Activated T-helper 1 cell treated with anti-CD3 and anti-CD28 coated beads, Interleukin-12 subunit alpha, Interleukin-12 subunit beta, Interleukin-2, Interleukin-4 antibody, amounts not matched to agents 30 ng/mL and 10 ng/mL and 1 ng/mL, durations not matched to agents 14 hours and 24 hours and 36 hours (primary cell): ENCODE measurements around the gene COL6A1. TPM values are rescaled to one million over a fixed set of nuclear protein-coding genes. Genes with fewer than 3 reads are reported as not detected.
"Not testable (repeated sequence)": the region's sequence is repeated elsewhere in the genome, so short reads cannot be mapped to it uniquely, and the experiment has no call there.

Source experiments
- DNase-seq: peaks from one replicate; pipeline ENCODE4 v3.0.0; 2021; ENCODE audit warnings: low spot score
- H3K27ac Mint-ChIP-seq: one replicate; pipeline ENCODE4 v1.8.0; 2021; ENCODE audit warnings: mild to moderate bottlenecking, mixed read lengths
- H3K27me3 Mint-ChIP-seq: one replicate; pipeline ENCODE4 v1.8.0; 2022; ENCODE audit warnings: mild to moderate bottlenecking, moderate library complexity, mixed read lengths; ENCODE audit not compliant: insufficient read depth
- H3K36me3 Mint-ChIP-seq: one replicate; pipeline ENCODE4 v1.8.0; 2021; ENCODE audit warnings: low read depth, mixed read lengths
- H3K4me1 Mint-ChIP-seq: one replicate; pipeline ENCODE4 v1.8.0; 2021; ENCODE audit warnings: low read depth, mixed read lengths
- H3K4me3 Mint-ChIP-seq: one replicate; pipeline ENCODE4 v1.8.0; 2021; ENCODE audit warnings: mild to moderate bottlenecking, moderate library complexity, mixed read lengths
- H3K9me3 Mint-ChIP-seq: one replicate; pipeline ENCODE4 v1.8.0; 2021; ENCODE audit warnings: mixed read lengths
- intact Hi-C: fragments of 100-400 bp; cut with micrococcal nuclease; formaldehyde crosslinking; loops from one replicate; pipeline ENCODE4 v1.15.1; 2024
- total RNA-seq: library from RNA; stranded (reverse); gene quantifications from 2 replicates; pipeline ENCODE4 v1.2.3, GENCODE V29; 2022

The COL6A1 gene
- total RNA-seq, 1 donor from 2014 or later, result 0.62 TPM

- no peak for DNase-seq
- Mint-ChIP-seq H3K9me3 (peaks cover under 1% of the 10 kb centered on the region), H3K27me3 (no peaks in the 10 kb centered on the region), H3K27ac (no peak overlapping the region), H3K4me3 (no peak overlapping the region), H3K36me3 (no peaks in the 10 kb centered on the region), H3K4me1 (no peaks in the 10 kb centered on the region)
- intact Hi-C loops, result no loop called here
Measured at GRCh38 chr21:45999581-46000181, 18.1 kb downstream of the COL6A1 start.

- DNase-seq, result no peak
- Mint-ChIP-seq H3K4me1 (no peaks in the 10 kb centered on the region), H3K9me3 (peaks cover 6% of the 10 kb centered on the region), H3K27ac (no peak overlapping the region), H3K36me3 (no peaks in the 10 kb centered on the region), H3K27me3 (no peaks in the 10 kb centered on the region), H3K4me3 (no peak overlapping the region)
- intact Hi-C loops, result no loop called here
Measured at GRCh38 chr21:46000182-46000730, 18.7 kb downstream of the COL6A1 start.

GRCh38 chr21:46000731-46001641, 19.4 kb downstream of the COL6A1 start:
- H3K4me1 Mint-ChIP-seq, result no peaks in the 10 kb centered on the region
- no peak for DNase-seq
- intact Hi-C loops, result no loop called here
- H3K27me3 Mint-ChIP-seq, result no peaks in the 10 kb centered on the region
- no peak overlapping the region for H3K4me3 Mint-ChIP-seq
- H3K36me3 Mint-ChIP-seq, result no peaks in the 10 kb centered on the region
- no peak overlapping the region for H3K27ac Mint-ChIP-seq
- peaks cover 7% of the 10 kb centered on the region for H3K9me3 Mint-ChIP-seq

GRCh38 chr21:46001821-46002681, 20.5 kb downstream of the COL6A1 start:
- DNase-seq, result no peak
- intact Hi-C loops, result no loop called here
- H3K27me3 Mint-ChIP-seq, result no peaks in the 10 kb centered on the region
- H3K4me1 Mint-ChIP-seq, result no peaks in the 10 kb centered on the region
- no peak overlapping the region for H3K27ac Mint-ChIP-seq
- peaks cover 7% of the 10 kb centered on the region for H3K9me3 Mint-ChIP-seq
- H3K4me3 Mint-ChIP-seq, result no peak overlapping the region
- no peaks in the 10 kb centered on the region for H3K36me3 Mint-ChIP-seq

GRCh38 chr21:46002841-46003574, 21.4 kb downstream of the COL6A1 start:
- no peaks in the 10 kb centered on the region for H3K27me3 Mint-ChIP-seq
- intact Hi-C loops, result no loop called here
- H3K4me1 Mint-ChIP-seq, result no peaks in the 10 kb centered on the region
- DNase-seq, result no peak
- H3K9me3 Mint-ChIP-seq, result peaks cover 7% of the 10 kb centered on the region
- no peak overlapping the region for H3K27ac Mint-ChIP-seq
- H3K36me3 Mint-ChIP-seq, result no peaks in the 10 kb centered on the region
- no peak overlapping the region for H3K4me3 Mint-ChIP-seq

GRCh38 chr21:46003575-46004007, 22.0 kb downstream of the COL6A1 start:
- no peak overlapping the region for H3K4me3 Mint-ChIP-seq
- H3K4me1 Mint-ChIP-seq, result no peaks in the 10 kb centered on the region
- H3K27me3 Mint-ChIP-seq, result no peaks in the 10 kb centered on the region
- intact Hi-C loops, result no loop called here
- no peak for DNase-seq
- peaks cover 13% of the 10 kb centered on the region for H3K9me3 Mint-ChIP-seq
- no peak overlapping the region for H3K27ac Mint-ChIP-seq
- H3K36me3 Mint-ChIP-seq, result no peaks in the 10 kb centered on the region

- Mint-ChIP-seq H3K36me3 (no peaks in the 10 kb centered on the region), H3K27me3 (no peaks in the 10 kb centered on the region), H3K27ac (no peak overlapping the region), H3K9me3 (peaks cover 16% of the 10 kb centered on the region), H3K4me1 (no peaks in the 10 kb centered on the region), H3K4me3 (no peak overlapping the region)
- intact Hi-C loops, result no loop called here
- DNase-seq, result no peak
Measured at GRCh38 chr21:46004168-46004861, 22.7 kb downstream of the COL6A1 start.

- H3K9me3 Mint-ChIP-seq, result peaks cover 16% of the 10 kb centered on the region
- no peak overlapping the region for H3K4me3 Mint-ChIP-seq
- H3K27me3 Mint-ChIP-seq, result no peaks in the 10 kb centered on the region
- no peaks in the 10 kb centered on the region for H3K36me3 Mint-ChIP-seq
- no peak for DNase-seq
- H3K4me1 Mint-ChIP-seq, result no peaks in the 10 kb centered on the region
- intact Hi-C loops, result no loop called here
- no peak overlapping the region for H3K27ac Mint-ChIP-seq
Measured at GRCh38 chr21:46005081-46005480, 23.5 kb downstream of the COL6A1 start.

GRCh38 chr21:46005481-46005881, 23.9 kb downstream of the COL6A1 start:
- Mint-ChIP-seq H3K9me3 (peaks cover 16% of the 10 kb centered on the region), H3K36me3 (no peaks in the 10 kb centered on the region), H3K27me3 (no peaks in the 10 kb centered on the region), H3K4me3 (no peak overlapping the region), H3K4me1 (no peaks in the 10 kb centered on the region), H3K27ac (no peak overlapping the region)
- intact Hi-C loops, result no loop called here
- DNase-seq, result no peak

- not testable (repeated sequence) for H3K27me3 Mint-ChIP-seq
Measured at GRCh38 chr21:46005894-46006546, 24.4 kb downstream of the COL6A1 start.

More at GRCh38 chr21:46005894-46006546, 24.4 kb downstream of the COL6A1 start:
- peaks cover 16% of the 10 kb centered on the region for H3K9me3 Mint-ChIP-seq
- H3K36me3 Mint-ChIP-seq, H3K4me1 Mint-ChIP-seq, DNase-seq, H3K27ac Mint-ChIP-seq, H3K4me3 Mint-ChIP-seq, intact Hi-C loops: not testable (repeated sequence)
